HL-60 (cell line): Measurements from ENCODE around the gene DIAPH2.
A peak's percentile ranks its signal among the peaks of the same experiment; 100 is the strongest.

Source experiments
- DNase-seq, 2 experiments: peaks; one replicate each; pipeline ENCODE4 v3.0.0-alpha.2; 2010 to 2020; ENCODE audit warnings: low read depth in 1 of 2, low spot score in 1 of 2
- H3K27ac ChIP-seq: fragments of 250-450 bp; sonication (Bioruptor Pico); replicated peaks from 2 replicates; pipeline ENCODE4 v1.5.1; 2020; ENCODE audit warnings: mild to moderate bottlenecking, moderate library complexity
- H3K27me3 ChIP-seq: fragments of 250-450 bp; sonication (Bioruptor Pico); 2 replicates; pipeline ENCODE4 v1.5.1; 2021; ENCODE audit warnings: mild to moderate bottlenecking, moderate library complexity; ENCODE audit not compliant: insufficient read depth, poor library complexity, severe bottlenecking
- H3K4me3 ChIP-seq: replicated peaks from 2 replicates; pipeline ENCODE4 v1.5.1; 2011; ENCODE audit warnings: mild to moderate bottlenecking, control low read depth, low read length; ENCODE audit not compliant: insufficient read depth
- GABPA ChIP-seq: IDR thresholded peaks from 2 replicates; pipeline ENCODE4 v1.6.1; 2012; ENCODE audit warnings: low read depth
- POLR2AphosphoS5 ChIP-seq: IDR thresholded peaks from 2 replicates; pipeline ENCODE4 v1.6.1; 2012; ENCODE audit warnings: low read depth
- SPI1 ChIP-seq: IDR thresholded peaks from 2 replicates; pipeline ENCODE4 v1.6.1; 2012; ENCODE audit warnings: low read depth, mild to moderate bottlenecking, borderline replicate concordance
- TF ChIP-seq, protein P1 (sequence below): IDR thresholded peaks from 2 replicates; pipeline ENCODE4 v1.6.1; 2012; ENCODE audit warnings: low read depth; ENCODE audit not compliant: insufficient replicate concordance
- TF ChIP-seq, protein P2 (sequence below): IDR thresholded peaks from one replicate; pipeline ENCODE4 v1.5.1; 2011; ENCODE audit warnings: low read length, control low read depth, inconsistent platforms; ENCODE audit not compliant: insufficient read depth

DIAPH2 gene

DNA sequence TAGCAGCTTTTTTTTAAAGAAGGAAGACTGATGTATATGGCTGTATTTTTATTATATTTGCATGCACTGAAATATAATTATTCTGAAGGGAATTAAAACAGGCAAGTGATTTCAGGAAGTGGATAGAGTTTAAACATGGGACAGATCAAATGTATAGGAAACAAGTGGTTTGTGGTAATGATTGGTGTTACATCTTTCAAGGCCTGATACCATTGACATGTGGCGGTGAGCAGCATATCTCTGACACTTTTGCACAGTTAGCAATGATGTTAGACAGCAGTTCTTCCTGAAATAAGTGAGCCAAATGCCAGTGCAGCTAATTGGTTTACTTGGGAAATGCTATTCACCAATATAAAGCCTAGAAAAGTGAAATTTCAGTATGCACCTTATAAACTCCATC is 471.2 kb downstream of the DIAPH2 start:
- DNase-seq: no peak
- no peaks in the 10 kb centered on the region for H3K27me3 ChIP-seq
- no peak for TF ChIP-seq GABPA
- TF ChIP-seq POLR2AphosphoS5: no peak
- TF ChIP-seq SPI1: peak; percentile 20; the same call in 1 of the 2 replicates
- TF ChIP-seq, protein P1, sequence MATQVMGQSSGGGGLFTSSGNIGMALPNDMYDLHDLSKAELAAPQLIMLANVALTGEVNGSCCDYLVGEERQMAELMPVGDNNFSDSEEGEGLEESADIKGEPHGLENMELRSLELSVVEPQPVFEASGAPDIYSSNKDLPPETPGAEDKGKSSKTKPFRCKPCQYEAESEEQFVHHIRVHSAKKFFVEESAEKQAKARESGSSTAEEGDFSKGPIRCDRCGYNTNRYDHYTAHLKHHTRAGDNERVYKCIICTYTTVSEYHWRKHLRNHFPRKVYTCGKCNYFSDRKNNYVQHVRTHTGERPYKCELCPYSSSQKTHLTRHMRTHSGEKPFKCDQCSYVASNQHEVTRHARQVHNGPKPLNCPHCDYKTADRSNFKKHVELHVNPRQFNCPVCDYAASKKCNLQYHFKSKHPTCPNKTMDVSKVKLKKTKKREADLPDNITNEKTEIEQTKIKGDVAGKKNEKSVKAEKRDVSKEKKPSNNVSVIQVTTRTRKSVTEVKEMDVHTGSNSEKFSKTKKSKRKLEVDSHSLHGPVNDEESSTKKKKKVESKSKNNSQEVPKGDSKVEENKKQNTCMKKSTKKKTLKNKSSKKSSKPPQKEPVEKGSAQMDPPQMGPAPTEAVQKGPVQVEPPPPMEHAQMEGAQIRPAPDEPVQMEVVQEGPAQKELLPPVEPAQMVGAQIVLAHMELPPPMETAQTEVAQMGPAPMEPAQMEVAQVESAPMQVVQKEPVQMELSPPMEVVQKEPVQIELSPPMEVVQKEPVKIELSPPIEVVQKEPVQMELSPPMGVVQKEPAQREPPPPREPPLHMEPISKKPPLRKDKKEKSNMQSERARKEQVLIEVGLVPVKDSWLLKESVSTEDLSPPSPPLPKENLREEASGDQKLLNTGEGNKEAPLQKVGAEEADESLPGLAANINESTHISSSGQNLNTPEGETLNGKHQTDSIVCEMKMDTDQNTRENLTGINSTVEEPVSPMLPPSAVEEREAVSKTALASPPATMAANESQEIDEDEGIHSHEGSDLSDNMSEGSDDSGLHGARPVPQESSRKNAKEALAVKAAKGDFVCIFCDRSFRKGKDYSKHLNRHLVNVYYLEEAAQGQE: no peak
- TF ChIP-seq, protein P2, sequence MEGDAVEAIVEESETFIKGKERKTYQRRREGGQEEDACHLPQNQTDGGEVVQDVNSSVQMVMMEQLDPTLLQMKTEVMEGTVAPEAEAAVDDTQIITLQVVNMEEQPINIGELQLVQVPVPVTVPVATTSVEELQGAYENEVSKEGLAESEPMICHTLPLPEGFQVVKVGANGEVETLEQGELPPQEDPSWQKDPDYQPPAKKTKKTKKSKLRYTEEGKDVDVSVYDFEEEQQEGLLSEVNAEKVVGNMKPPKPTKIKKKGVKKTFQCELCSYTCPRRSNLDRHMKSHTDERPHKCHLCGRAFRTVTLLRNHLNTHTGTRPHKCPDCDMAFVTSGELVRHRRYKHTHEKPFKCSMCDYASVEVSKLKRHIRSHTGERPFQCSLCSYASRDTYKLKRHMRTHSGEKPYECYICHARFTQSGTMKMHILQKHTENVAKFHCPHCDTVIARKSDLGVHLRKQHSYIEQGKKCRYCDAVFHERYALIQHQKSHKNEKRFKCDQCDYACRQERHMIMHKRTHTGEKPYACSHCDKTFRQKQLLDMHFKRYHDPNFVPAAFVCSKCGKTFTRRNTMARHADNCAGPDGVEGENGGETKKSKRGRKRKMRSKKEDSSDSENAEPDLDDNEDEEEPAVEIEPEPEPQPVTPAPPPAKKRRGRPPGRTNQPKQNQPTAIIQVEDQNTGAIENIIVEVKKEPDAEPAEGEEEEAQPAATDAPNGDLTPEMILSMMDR: no peak
- no peak overlapping the region for H3K4me3 ChIP-seq
- no peak overlapping the region for H3K27ac ChIP-seq

DNA sequence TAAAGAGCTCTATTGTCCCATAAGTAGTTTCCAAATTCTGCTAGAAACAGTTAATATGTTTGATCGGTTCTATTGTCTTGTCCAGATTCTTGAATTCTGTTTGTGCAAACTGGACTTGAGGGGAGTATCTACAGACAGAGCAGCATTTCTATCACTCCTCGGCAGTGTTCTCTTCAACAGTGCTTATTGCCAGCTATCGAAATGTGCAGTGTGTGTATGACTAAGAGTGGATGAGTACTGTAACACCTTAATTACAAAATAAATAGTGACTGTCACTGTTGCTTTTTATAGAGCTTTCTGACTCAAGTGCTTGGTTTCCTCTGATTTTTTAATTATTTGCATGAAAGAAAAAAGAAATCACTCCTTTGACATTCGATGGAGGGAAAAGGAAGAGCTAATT is 473.6 kb downstream of the DIAPH2 start:
- DNase-seq: no peak
- Histone ChIP-seq H3K27me3 (no peaks in the 10 kb centered on the region), H3K27ac (no peak overlapping the region), H3K4me3 (no peak overlapping the region)
- no peak for TF ChIP-seq GABPA
- no peak for TF ChIP-seq POLR2AphosphoS5
- TF ChIP-seq, protein P1: no peak

DNA sequence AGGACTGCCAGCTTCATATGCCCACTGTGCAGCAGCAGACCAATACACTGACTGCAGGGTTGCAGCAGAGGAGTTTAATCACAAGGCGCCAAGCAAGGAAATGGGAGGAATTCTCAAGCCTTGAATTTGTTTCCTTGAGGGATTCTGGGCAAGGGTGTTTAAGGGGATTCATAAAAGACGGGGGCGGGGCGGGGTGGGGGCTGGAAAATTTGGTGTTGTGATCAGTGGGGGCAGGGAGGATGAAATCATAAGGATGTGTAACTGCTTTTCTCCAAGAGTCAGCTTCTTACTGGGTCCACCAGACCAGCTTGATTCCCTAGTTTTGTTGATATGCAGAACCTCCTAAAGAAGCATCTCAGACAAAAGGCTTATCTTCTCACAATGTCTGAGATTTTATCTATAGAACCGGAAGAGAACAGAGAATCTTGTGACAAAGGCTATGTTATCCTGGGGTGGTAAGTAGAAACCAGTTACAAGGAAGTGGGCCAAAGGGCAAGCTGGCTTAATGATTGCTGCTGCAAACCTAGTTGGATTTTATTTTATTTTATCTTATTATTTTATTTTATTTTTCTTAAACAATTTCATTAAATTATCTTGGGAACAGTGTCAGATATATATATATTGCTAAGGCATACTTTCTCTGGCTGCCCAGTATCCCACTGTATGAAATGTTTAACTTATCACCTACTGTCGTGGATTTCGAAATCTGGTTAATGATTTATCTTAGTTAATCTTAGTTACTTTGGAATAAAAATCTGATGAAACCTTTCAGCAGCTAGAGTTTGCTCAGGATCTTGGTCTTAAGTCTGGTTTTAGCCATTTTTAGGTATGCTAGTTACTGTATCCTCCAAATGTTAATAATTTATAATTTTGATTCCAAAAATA is 475.5 kb downstream of the DIAPH2 start:
- Histone ChIP-seq H3K27me3 (no peaks in the 10 kb centered on the region), H3K4me3 (no peak overlapping the region), H3K27ac (no peak overlapping the region)
- DNase-seq: no peak
- TF ChIP-seq, protein P1: no peak
- TF ChIP-seq, protein P2: no peak
- no peak for TF ChIP-seq GABPA
- no peak for TF ChIP-seq SPI1
- TF ChIP-seq POLR2AphosphoS5: no peak
